ENCODE results near the gene NSD2.

GRCh38 chr4:1824746-1825145 lies 46.4 kb upstream of the NSD2 start:
- TF ChIP-seq CTCF (IDR thresholded peaks at IDR 0.05): no peak
- TF ChIP-seq POLR2A (IDR thresholded peaks at IDR 0.05): no peak
